HCT116 (cell line): Measurements from ENCODE around the gene NALCN. TPM values are rescaled to one million over a fixed set of nuclear protein-coding genes. Genes with fewer than 3 reads are reported as not detected.
A peak's percentile ranks its signal among the peaks of the same experiment; 100 is the strongest.

ENCODE experiments used
- ATAC-seq: fragments of 200-7000 bp; cut with Tn5 transposase; 2 replicates; pipeline ENCODE4 v1.9.1; 2020; ENCODE audit warnings: mild to moderate bottlenecking, moderate library complexity
- BruUV-seq: library from RNA; stranded (reverse); fragments of 400-500 nt; replicated peaks from 2 replicates; lab custom pipeline; 2021; lab: Mats Ljungman, UMichigan
- CTCF ChIA-PET: fragments of 300-600 bp; sonication (Branson Sonifier 250); formaldehyde crosslinking; loops from one replicate; lab custom pipeline; 2021; ENCODE audit warnings: antibody characterized with exemption; lab: Charles Lee
- POLR2A ChIA-PET: fragments of 300-600, 350-600 bp; sonication (Branson Sonifier 250); formaldehyde crosslinking; loops from one replicate; lab custom pipeline; 2021; ENCODE audit warnings: antibody characterized with exemption; lab: Charles Lee
- RAD21 ChIA-PET, 2 experiments: fragments of 300-600 bp; sonication (Branson Sonifier 250); formaldehyde crosslinking; loops; one replicate each; lab custom pipeline; 2023; ENCODE audit warnings: low total read pairs in 2 of 2; ENCODE audit not compliant: uncharacterized antibody in 2 of 2, unreplicated experiment in 2 of 2, low non-redundant PET in 1 of 2; lab: Charles Lee
- DNase-seq: peaks from one replicate; pipeline ENCODE4 v3.0.0-alpha.2; 2010; ENCODE audit warnings: low read depth, low spot score
- H2AFZ ChIP-seq: fragments of 200-600 bp; shearing (Covaris generic), sonication (generic); 2 replicates; pipeline ENCODE4 v1.6.1; 2017; ENCODE audit warnings: low read depth, mixed run types, mixed read lengths, antibody characterized with exemption, low read length; ENCODE audit not compliant: poor library complexity, severe bottlenecking
- H3K27ac ChIP-seq: 2 replicates; pipeline ENCODE4 v1.5.1; 2012; ENCODE audit warnings: low read depth, low read length
- H3K27me3 ChIP-seq: fragments of 200-600 bp; sonication (generic); 2 replicates; pipeline ENCODE4 v1.6.1; 2016; ENCODE audit warnings: mixed run types, low read length, mixed read lengths; ENCODE audit not compliant: insufficient read depth
- H3K36me3 ChIP-seq, 2 experiments: fragments of 200-500 bp in 1 of 2; fragments of 200-600 bp in 1 of 2; sonication (Bioruptor generic) in 1 of 2; sonication (generic) in 1 of 2; 2 replicates each; pipeline versions ENCODE4 v1.5.1 to v1.6.1; 2014 to 2016; ENCODE audit warnings: low read length in 2 of 2, inconsistent platforms in 1 of 2, mixed read lengths in 1 of 2, mixed run types in 1 of 2; ENCODE audit not compliant: insufficient read depth in 2 of 2, control insufficient read depth in 1 of 2
- H3K4me1 ChIP-seq, 2 experiments: fragments of 200-600 bp in 1 of 2; sonication (generic) in 1 of 2; 2 replicates each; pipeline versions ENCODE4 v1.5.1 to v1.6.1; 2012 to 2017; ENCODE audit warnings: low read length in 2 of 2, inconsistent platforms in 1 of 2, mild to moderate bottlenecking in 1 of 2, mixed read lengths in 1 of 2, mixed run types in 1 of 2, moderate library complexity in 1 of 2; ENCODE audit not compliant: insufficient read depth in 2 of 2, control insufficient read depth in 1 of 2
- H3K4me2 ChIP-seq: fragments of 200-600 bp; sonication (generic); 2 replicates; pipeline ENCODE4 v1.6.1; 2017; ENCODE audit warnings: mixed run types, low read length, mixed read lengths
- H3K4me3 ChIP-seq, 2 experiments: fragments of 200-600 bp in 1 of 2; sonication (generic) in 1 of 2; replicated peaks in 1 of 2; 2 replicates each; pipeline ENCODE4 v1.5.1; 2011 to 2016; ENCODE audit warnings: low read length in 2 of 2, control low read depth in 1 of 2, low read depth in 1 of 2, mild to moderate bottlenecking in 1 of 2, mixed read lengths in 1 of 2, mixed run types in 1 of 2
- H3K79me2 ChIP-seq: fragments of 200-600 bp; sonication (generic); 2 replicates; pipeline ENCODE4 v1.6.1; 2017; ENCODE audit warnings: mild to moderate bottlenecking, mixed run types, low read length, moderate library complexity, mixed read lengths; ENCODE audit not compliant: insufficient read depth
- H3K9ac ChIP-seq: fragments of 200-600 bp; sonication (generic); 2 replicates; pipeline ENCODE4 v1.6.1; 2016; ENCODE audit warnings: low read length, mixed read lengths
- H3K9me2 ChIP-seq: fragments of 200-600 bp; sonication (generic), shearing (Covaris generic); 2 replicates; pipeline ENCODE4 v1.6.1; 2017; ENCODE audit warnings: mixed run types, mild to moderate bottlenecking, moderate library complexity; ENCODE audit not compliant: insufficient read depth
- H3K9me3 ChIP-seq, 2 experiments: fragments of 200-500 bp in 1 of 2; fragments of 200-600 bp in 1 of 2; sonication (Bioruptor generic) in 1 of 2; sonication (generic) in 1 of 2; 2 replicates each; pipeline ENCODE4 v1.6.1; 2014 to 2017; ENCODE audit warnings: low read length in 2 of 2, mixed read lengths in 2 of 2, inconsistent platforms in 1 of 2, low read depth in 1 of 2, mild to moderate bottlenecking in 1 of 2, mixed run types in 1 of 2, moderate library complexity in 1 of 2; ENCODE audit not compliant: control insufficient read depth in 1 of 2, insufficient read depth in 1 of 2
- H4K20me1 ChIP-seq: fragments of 200-600 bp; sonication (generic), shearing (Covaris generic); 2 replicates; pipeline ENCODE4 v1.6.1; 2017; ENCODE audit warnings: mixed run types, mild to moderate bottlenecking, moderate library complexity; ENCODE audit not compliant: insufficient read depth
- CEBPB ChIP-seq: IDR thresholded peaks from 2 replicates; pipeline ENCODE4 v1.6.1; 2012; ENCODE audit warnings: low read depth
- EZH2 ChIP-seq: fragments of 200-600 bp; sonication (generic); IDR thresholded peaks from 2 replicates; pipeline ENCODE4 v1.6.1; 2017; ENCODE audit warnings: antibody characterized with exemption, mixed run types
- FOSL1 ChIP-seq: IDR thresholded peaks from 2 replicates; pipeline ENCODE4 v1.6.1; 2012; ENCODE audit warnings: low read depth
- JUND ChIP-seq: IDR thresholded peaks from 2 replicates; pipeline ENCODE4 v1.6.1; 2012
- MAX ChIP-seq: IDR thresholded peaks from 2 replicates; pipeline ENCODE4 v1.6.1; 2012
- POLR2A ChIP-seq: IDR thresholded peaks from 2 replicates; pipeline ENCODE4 v1.7.0; 2011; ENCODE audit warnings: borderline replicate concordance; ENCODE audit not compliant: insufficient read depth, insufficient read length; ENCODE audit errors: extremely low read depth
- REST ChIP-seq: IDR thresholded peaks from 2 replicates; pipeline ENCODE4 v1.6.1; 2012; ENCODE audit warnings: low read depth
- SRF ChIP-seq: IDR thresholded peaks from 2 replicates; pipeline ENCODE4 v1.6.1; 2012; ENCODE audit warnings: low read depth
- YY1 ChIP-seq: IDR thresholded peaks from 2 replicates; pipeline ENCODE4 v1.6.1; 2011; ENCODE audit warnings: low read length, low read depth, moderate library complexity, mild to moderate bottlenecking; ENCODE audit not compliant: insufficient replicate concordance; ENCODE audit errors: extremely low read depth
- intact Hi-C: fragments of 100-400 bp; cut with micrococcal nuclease; formaldehyde crosslinking; loops from 2 replicates; pipeline ENCODE4 v1.10.0; 2022
- total RNA-seq: library from RNA; stranded (reverse); gene quantifications from one replicate; pipeline ENCODE4 v1.2.1, GENCODE V29; 2021; ENCODE audit not compliant: unreplicated experiment

NALCN gene
- total RNA-seq, 1 experiment from 2014 or later: not detected

- H3K27ac ChIP-seq: peak overlapping the region; percentile 79
- no TSS peak for BruUV-seq
- peak overlapping the region; percentile 32 for H3K4me2 ChIP-seq
- H2AFZ ChIP-seq: no peak overlapping the region
- H3K36me3 ChIP-seq: no peaks in the 10 kb centered on the region
- ChIA-PET RAD21 (no interaction called here), CTCF (interaction anchor here (0.6 kb wide), 1 partner anchor 1102 kb away, joined by 4 read pairs; no protein-coding TSS in a partner anchor), POLR2A (no interaction called here)
- DNase-seq (peak; percentile 42), ATAC-seq (peak; percentile 73)
- no peak overlapping the region for H3K4me3 ChIP-seq
- intact Hi-C loops: no loop called here
- peaks cover 0 to 9% of the 10 kb centered on the region in 2 experiments; a peak in 2 of 4 replicates for H3K9me3 ChIP-seq
- no peaks in the 10 kb centered on the region for H3K9me2 ChIP-seq
- TF ChIP-seq EZH2: no peak
- peak; percentile 37; the same call in 1 of the 2 replicates for TF ChIP-seq MAX
- peak; percentile 16; the same call in 1 of the 2 replicates for TF ChIP-seq JUND
- no peak for TF ChIP-seq SRF
- peak; percentile 50; the same call in 1 of the 2 replicates for TF ChIP-seq FOSL1
- TF ChIP-seq CEBPB: peak; percentile 29; the same call in 1 of the 2 replicates
- H4K20me1 ChIP-seq: no peaks in the 10 kb centered on the region
- no peaks in the 10 kb centered on the region for H3K79me2 ChIP-seq
- no peaks in the 10 kb centered on the region for H3K27me3 ChIP-seq
- H3K4me1 ChIP-seq: peaks cover 13 to 34% of the 10 kb centered on the region in 2 experiments; a peak in 3 of 4 replicates
- peak overlapping the region; percentile 44 for H3K9ac ChIP-seq
Observed at GRCh38 chr13:101449790-101450748, 33.8 kb upstream of the NALCN start.

GRCh38 chr13:101447852-101448251 lies 31.5 kb upstream of the NALCN start:
- ChIA-PET CTCF (no interaction called here), RAD21 (no interaction called here)
- no peak for DNase-seq

More at GRCh38 chr13:101447852-101448251, 31.5 kb upstream of the NALCN start:
- POLR2A ChIA-PET: no interaction called here
- intact Hi-C loops: no loop called here
- Histone ChIP-seq H3K9me3 (peaks cover 0 to 10% of the 10 kb centered on the region in 2 experiments; a peak in 2 of 4 replicates), H2AFZ (no peak overlapping the region), H3K36me3 (no peaks in the 10 kb centered on the region), H3K79me2 (no peaks in the 10 kb centered on the region), H3K9me2 (no peaks in the 10 kb centered on the region), H4K20me1 (no peaks in the 10 kb centered on the region), H3K4me1 (peaks cover 13 to 27% of the 10 kb centered on the region in 2 experiments; a peak in 3 of 4 replicates), H3K4me2 (0 out of 2 replicates have a peak overlapping the region, but pooled peaks have one; percentile 19), H3K9ac (no peak overlapping the region), H3K4me3 (no peak overlapping the region), H3K27me3 (no peaks in the 10 kb centered on the region), H3K27ac (no peak overlapping the region)
- no peak for TF ChIP-seq POLR2A
- peak; percentile 12; the same call in 1 of the 2 replicates for TF ChIP-seq REST
- TF ChIP-seq YY1: no peak
- TF ChIP-seq EZH2: no peak
- no peak for ATAC-seq
- BruUV-seq: no TSS peak
